LNCaP clone FGC (cell line): Measurements from ENCODE around the gene MAP1LC3B.

Source experiments
- DNase-seq: peaks from one replicate; pipeline ENCODE4 v3.0.0-alpha.2; 2011; ENCODE audit warnings: low read depth
- H3K4me3 ChIP-seq: 2 replicates; pipeline ENCODE4 v1.5.1; 2011; ENCODE audit warnings: mild to moderate bottlenecking, low read depth, low read length, control low read depth
- CTCF ChIP-seq: IDR thresholded peaks from 2 replicates; pipeline ENCODE4 v1.5.1; 2012; ENCODE audit warnings: mild to moderate bottlenecking; ENCODE audit not compliant: control insufficient read depth, insufficient read depth; ENCODE audit errors: extremely low read depth

Gene MAP1LC3B

GRCh38 chr16:87432330-87432915 is 40.3 kb downstream of the MAP1LC3B start:
- DNase-seq, result no peak

DNA sequence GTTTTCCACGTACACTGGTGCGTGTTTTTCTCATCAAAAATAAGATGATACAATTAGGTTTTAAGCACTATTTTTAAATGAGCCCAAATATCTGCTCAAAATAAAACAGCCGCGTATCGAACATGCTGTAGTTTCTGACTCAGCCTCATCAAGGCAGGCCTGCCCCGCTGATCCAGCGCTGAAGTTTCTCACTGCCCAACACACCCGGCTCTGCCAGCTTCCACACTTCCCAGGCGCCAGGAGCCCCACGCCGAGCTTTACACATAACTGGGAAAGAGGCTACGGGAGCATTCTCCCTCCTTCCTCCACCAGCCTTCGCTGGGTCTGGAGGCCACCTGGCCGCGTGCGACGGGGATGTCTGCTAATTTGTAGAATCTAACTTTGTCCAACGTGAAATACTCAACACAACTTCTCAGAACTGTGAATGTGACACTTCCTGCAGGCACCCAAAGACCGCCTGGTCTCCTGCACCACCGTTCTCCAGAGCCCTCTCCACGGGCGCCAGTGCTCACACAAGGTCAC is 42.1 kb downstream of the MAP1LC3B start:
- no peak overlapping the region for H3K4me3 ChIP-seq
- no peak for TF ChIP-seq CTCF
- no peak for DNase-seq

More at GRCh38 chr16:87432330-87432915, 40.3 kb downstream of the MAP1LC3B start:
- H3K4me3 ChIP-seq, result no peak overlapping the region
- TF ChIP-seq CTCF, result no peak

GRCh38 chr16:87435372-87436224 is 43.5 kb downstream of the MAP1LC3B start:
- no peak overlapping the region for H3K4me3 ChIP-seq
- no peak for DNase-seq
- TF ChIP-seq CTCF, result no peak

DNA sequence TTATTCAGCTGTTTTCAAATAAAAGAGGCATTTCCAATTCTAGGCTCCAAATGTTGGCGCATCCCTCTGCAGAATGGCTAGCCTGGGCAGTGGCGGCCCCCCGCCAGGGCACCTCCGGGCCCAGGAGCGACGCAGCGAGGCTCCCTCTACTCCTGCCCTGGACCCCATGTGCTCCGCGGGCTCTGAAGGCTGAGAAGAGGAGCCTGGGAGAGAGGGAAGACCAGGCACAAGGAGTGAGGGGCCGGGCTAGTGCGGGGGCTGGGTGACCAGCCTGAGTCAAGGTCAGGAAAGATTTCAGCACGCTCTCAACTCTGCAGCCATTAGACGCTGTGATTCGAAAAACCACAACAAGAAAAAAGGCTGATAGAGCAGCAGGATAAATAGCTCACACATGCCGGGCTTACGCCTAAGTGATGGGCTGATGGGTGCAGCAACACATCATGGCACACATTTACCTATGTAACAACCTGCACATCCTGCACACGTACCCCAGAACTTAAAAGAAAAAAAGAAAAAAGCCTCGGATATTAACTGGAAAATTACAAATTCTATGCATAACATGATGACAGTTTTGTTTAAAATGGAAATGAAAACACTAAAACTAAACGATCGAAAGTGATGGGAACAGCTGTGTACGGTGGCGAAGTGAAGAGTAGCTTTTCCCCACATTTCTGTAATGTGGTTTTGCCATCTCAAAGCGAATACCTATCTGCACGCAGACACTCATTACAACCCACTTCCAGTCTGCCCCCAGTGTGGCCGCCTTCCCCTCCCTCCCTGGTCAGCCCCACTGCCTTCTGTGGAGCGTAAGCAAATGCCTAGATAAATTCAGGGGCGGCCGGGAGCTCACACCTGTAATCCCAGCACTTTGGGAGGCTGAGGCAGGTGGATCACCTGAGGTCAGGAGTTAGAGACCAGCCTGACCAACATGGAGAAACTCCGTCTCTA is 44.4 kb downstream of the MAP1LC3B start:
- no peak for DNase-seq
- TF ChIP-seq CTCF, result no peak
- no peak overlapping the region for H3K4me3 ChIP-seq

GRCh38 chr16:87437327-87437726 is 45.2 kb downstream of the MAP1LC3B start:
- DNase-seq, result no peak
- H3K4me3 ChIP-seq, result no peak overlapping the region
- TF ChIP-seq CTCF, result no peak

DNA sequence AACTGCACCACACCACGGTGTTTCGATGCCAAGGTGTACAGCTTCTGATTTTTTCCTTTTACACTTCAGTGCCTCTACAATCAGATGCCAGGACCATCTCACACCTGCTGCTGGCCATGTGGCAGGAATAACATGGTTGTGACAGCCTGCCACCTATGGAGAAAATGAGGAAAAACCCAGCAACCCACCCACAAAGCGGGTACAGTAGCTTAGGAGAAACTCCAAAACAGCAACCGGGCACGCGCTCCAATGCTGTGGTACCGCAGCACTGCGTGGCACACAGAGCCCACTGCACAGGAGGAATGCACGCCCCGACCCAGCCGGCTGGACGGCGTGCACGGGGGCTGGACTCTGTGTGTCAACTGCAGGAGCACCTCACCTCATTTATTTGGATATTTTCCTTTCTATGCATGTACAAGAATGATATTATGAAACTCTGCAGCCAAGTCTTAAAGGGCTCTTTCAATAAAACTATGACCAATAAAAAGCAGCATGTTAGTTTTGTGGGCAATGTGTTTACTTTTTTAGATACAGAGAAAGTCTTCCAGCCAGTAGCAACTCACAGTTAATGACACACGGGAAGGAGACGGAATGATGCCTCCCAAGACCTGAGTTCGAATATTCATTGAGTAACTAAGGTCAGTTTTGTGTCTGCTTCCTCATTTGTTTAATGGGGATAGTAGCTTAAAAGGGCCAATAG is 45.9 kb downstream of the MAP1LC3B start:
- peak; percentile 25 for TF ChIP-seq CTCF
- DNase-seq, result peak; percentile 67
- no peak overlapping the region for H3K4me3 ChIP-seq
